GM12878 (cell line): ENCODE data around the gene SGMS1. TPM values are rescaled to one million over a fixed set of nuclear protein-coding genes. Genes with fewer than 3 reads are reported as not detected.
"Not testable (repeated sequence)": the region's sequence is repeated elsewhere in the genome, so short reads cannot be mapped to it uniquely, and the experiment has no call there.

Source experiments
- ATAC-seq: fragments of 200-7000 bp; cut with Tn5 transposase; 3 replicates; pipeline ENCODE4 v1.9.1; 2020; ENCODE audit warnings: mild to moderate bottlenecking, moderate library complexity
- BruUV-seq: library from RNA; stranded (reverse); fragments of 400-500 nt; replicated peaks from 2 replicates; lab custom pipeline; 2021; lab: Mats Ljungman, UMichigan
- CTCF ChIA-PET: fragments of 300-600 bp; sonication (Branson Sonifier 250); formaldehyde crosslinking; extraction: SDS; loops from one replicate; lab custom pipeline; 2021; ENCODE audit warnings: inconsistent platforms; lab: Yijun Ruan, JAX
- POLR2A ChIA-PET: fragments of 350-600 bp; formaldehyde crosslinking; extraction: SDS; loops from one replicate; lab custom pipeline; 2021; ENCODE audit warnings: inconsistent platforms; lab: Charles Lee
- RAD21 ChIA-PET: fragments of 300-600 bp; sonication (Branson Sonifier 250); formaldehyde crosslinking; loops from one replicate; lab custom pipeline; 2023; ENCODE audit warnings: antibody characterized with exemption; ENCODE audit not compliant: unreplicated experiment; lab: Charles Lee
- SMC1A ChIA-PET: fragments of 300-600 bp; sonication (Branson Sonifier 250); formaldehyde crosslinking; loops from one replicate; lab custom pipeline; 2023; ENCODE audit not compliant: unreplicated experiment, uncharacterized antibody; lab: Charles Lee
- DNase-seq: peaks from one replicate; pipeline ENCODE4 v3.0.0-alpha.2; 2011; ENCODE audit warnings: low read depth, low spot score
- FAIRE-seq: peaks from 3 replicates; lab custom pipeline; 2011; peaks lifted over from hg19 to GRCh38; lab: Jason Lieb, UNC
- H2AFZ ChIP-seq: 2 replicates; pipeline ENCODE4 v1.6.0; 2011; ENCODE audit warnings: low read depth, low read length, control low read depth; ENCODE audit not compliant: control insufficient read depth
- H3K27ac ChIP-seq: 2 replicates; pipeline ENCODE4 v1.5.1; 2011; ENCODE audit warnings: control low read depth; ENCODE audit not compliant: control insufficient read depth, insufficient read depth
- H3K27me3 ChIP-seq, 2 experiments: replicated peaks in 1 of 2; 2 replicates each; pipeline versions ENCODE4 v1.6.0 to v1.6.1; 2011; ENCODE audit warnings: low read length in 1 of 2; ENCODE audit not compliant: control insufficient read depth in 2 of 2, insufficient read depth in 2 of 2
- H3K36me3 ChIP-seq, 2 experiments: 2 replicates each; pipeline ENCODE4 v1.5.1; 2011; ENCODE audit warnings: low read length in 1 of 2; ENCODE audit not compliant: control insufficient read depth in 2 of 2, insufficient read depth in 2 of 2
- H3K4me1 ChIP-seq: 2 replicates; pipeline ENCODE4 v1.6.1; 2011; ENCODE audit warnings: mild to moderate bottlenecking, low read length, moderate library complexity, mixed read lengths; ENCODE audit not compliant: control insufficient read depth, insufficient read depth
- H3K4me2 ChIP-seq: 2 replicates; pipeline ENCODE4 v1.6.0; 2011; ENCODE audit warnings: control low read depth; ENCODE audit not compliant: control insufficient read depth, insufficient read depth
- H3K4me3 ChIP-seq: fragments of 200-600 bp; sonication (generic); 2 replicates; pipeline ENCODE4 v1.5.1; 2016
- H3K79me2 ChIP-seq: 2 replicates; pipeline ENCODE4 v1.6.0; 2011; ENCODE audit warnings: low read length; ENCODE audit not compliant: control insufficient read depth, insufficient read depth
- H3K9ac ChIP-seq: 2 replicates; pipeline ENCODE4 v1.8.0; 2011; ENCODE audit warnings: low read length, control low read depth, mixed read lengths; ENCODE audit not compliant: control insufficient read depth, insufficient read depth
- H3K9me3 ChIP-seq: replicated peaks from 3 replicates; pipeline ENCODE4 v1.5.1; 2011; ENCODE audit warnings: mild to moderate bottlenecking, low read length; ENCODE audit not compliant: control insufficient read depth, insufficient read depth
- H4K20me1 ChIP-seq: 2 replicates; pipeline ENCODE4 v1.6.0; 2011; ENCODE audit not compliant: control insufficient read depth, insufficient read depth
- WGBS: methylation state at CpG from one replicate; pipeline ENCODE4 v1.1.6; 2016; ENCODE audit warnings: low lambda C conversion rate; ENCODE audit not compliant: insufficient replicate concordance, insufficient coverage; ENCODE audit errors: missing lambda C conversion rate; 5-methylcytosine and 5-hydroxymethylcytosine counted together
- in situ Hi-C: fragments of 300-500 bp; cut with MboI; formaldehyde crosslinking; loops from 9 replicates; pipeline ENCODE4 v1.14.3; 2018; ENCODE audit warnings: mixed read lengths
- intact Hi-C: fragments of 100-400 bp; cut with micrococcal nuclease; formaldehyde crosslinking; loops from one replicate; pipeline ENCODE4 v1.14.2; 2022; ENCODE audit not compliant: unreplicated experiment
- polyA plus RNA-seq, 11 experiments: library from polyadenylated mRNA; depleted of rRNA in 4 of 11; unstranded in 6 of 11; stranded (reverse) in 5 of 11; fragments of >200 nt; fragmentation: Nextera tagmentation in 4 of 11; fragmentation: Illumina TruSeq in 1 of 11; extraction: Ambion mirVana in 4 of 11; extraction: Trizol in 1 of 11; gene quantifications; 1 replicate in 1 of 11; 2 replicates in 10 of 11; pipeline versions ENCODE4 v1.2.1 to v1.2.3, GENCODE V29; 2011 to 2016; ENCODE audit warnings: inconsistent platforms in 2 of 11, missing spikeins in 2 of 11, low read depth in 1 of 11
- total RNA-seq, 4 experiments: library from RNA; depleted of rRNA in 3 of 4; stranded (reverse); fragments of >200 nt in 3 of 4; fragmentation: Illumina TruSeq in 1 of 4; extraction: Trizol in 1 of 4; gene quantifications; 2 replicates each; pipeline versions ENCODE4 v1.2.1 to v1.2.3, GENCODE V29; 2013 to 2021
- TF ChIP-seq, protein P1 (sequence below): fragments of 450-650 bp; IDR thresholded peaks from 2 replicates; pipeline ENCODE4 v1.6.1; 2016; ENCODE audit warnings: mild to moderate bottlenecking

SGMS1 gene
- total and polyA plus RNA-seq, 10 of the 15 experiments (the other 5 are each of a cell fraction or from before 2014, with no cell fraction given), result 1.4 to 14.5 (median 4.9) TPM

GRCh38 chr10:50659016-50659864 is 35.5 kb upstream of the SGMS1 start:
- Histone ChIP-seq H2AFZ (peak overlapping the region; percentile 95), H3K9ac (peak overlapping the region; percentile 68; the same call in 1 of the 2 replicates), H3K4me3 (peak overlapping the region; percentile 66), H3K4me2 (peak overlapping the region; percentile 68)
- H3K9me3 ChIP-seq, H3K36me3 ChIP-seq, DNase-seq, H3K79me2 ChIP-seq, FAIRE-seq, H4K20me1 ChIP-seq, BruUV-seq, H3K27ac ChIP-seq, ATAC-seq, H3K4me1 ChIP-seq, intact Hi-C loops, H3K27me3 ChIP-seq: not testable (repeated sequence)
- ChIA-PET SMC1A (interaction anchor here (0.8 to 2.2 kb wide), 11 partner anchors 11 to 384 kb away, joined by 3 to 13 read pairs (median 4); partner anchors contain the start of gene A1CF), RAD21 (interaction anchor here (1.0 to 2.9 kb wide), 7 partner anchors 10 to 291 kb away, joined by 3 to 15 read pairs (median 3); partner anchors contain the start of gene SGMS1), CTCF (interaction anchor here (0.7 to 3.9 kb wide), 21 partner anchors 10 to 274 kb away, joined by 3 to 19 read pairs (median 4); partner anchors contain the start of gene ASAH2B), POLR2A (interaction anchor here (1.2 kb wide), 1 partner anchor 11 kb away, joined by 5 read pairs; no protein-coding TSS in a partner anchor)
- in situ Hi-C loops, result loop anchor here (10.0 kb wide), 1 partner anchor 1036 kb away; the partner anchor contains the start of gene CSTF2T
- WGBS, result 92% methylated on average over 35 of the region's 35 CpGs
- TF ChIP-seq, protein P1, sequence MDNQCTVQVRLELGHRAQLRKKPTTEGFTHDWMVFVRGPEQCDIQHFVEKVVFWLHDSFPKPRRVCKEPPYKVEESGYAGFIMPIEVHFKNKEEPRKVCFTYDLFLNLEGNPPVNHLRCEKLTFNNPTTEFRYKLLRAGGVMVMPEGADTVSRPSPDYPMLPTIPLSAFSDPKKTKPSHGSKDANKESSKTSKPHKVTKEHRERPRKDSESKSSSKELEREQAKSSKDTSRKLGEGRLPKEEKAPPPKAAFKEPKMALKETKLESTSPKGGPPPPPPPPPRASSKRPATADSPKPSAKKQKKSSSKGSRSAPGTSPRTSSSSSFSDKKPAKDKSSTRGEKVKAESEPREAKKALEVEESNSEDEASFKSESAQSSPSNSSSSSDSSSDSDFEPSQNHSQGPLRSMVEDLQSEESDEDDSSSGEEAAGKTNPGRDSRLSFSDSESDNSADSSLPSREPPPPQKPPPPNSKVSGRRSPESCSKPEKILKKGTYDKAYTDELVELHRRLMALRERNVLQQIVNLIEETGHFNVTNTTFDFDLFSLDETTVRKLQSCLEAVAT, result peak; percentile 78
